GM21526 (cell line): Measurements from ENCODE around the gene CDC34.
"Not testable (repeated sequence)": the region's sequence is repeated elsewhere in the genome, so short reads cannot be mapped to it uniquely, and the experiment has no call there.

Experiments used
- ATAC-seq: cut with Tn5 transposase; IDR thresholded peaks from one replicate; pipeline ENCODE4 v1.9.1; 2021; ENCODE audit warnings: moderate library complexity; ENCODE audit not compliant: unreplicated experiment, low FRiP score

CDC34 gene

GRCh38 chr19:584240-585001 is 52.9 kb downstream of the CDC34 start:
- ATAC-seq = no peak

DNA sequence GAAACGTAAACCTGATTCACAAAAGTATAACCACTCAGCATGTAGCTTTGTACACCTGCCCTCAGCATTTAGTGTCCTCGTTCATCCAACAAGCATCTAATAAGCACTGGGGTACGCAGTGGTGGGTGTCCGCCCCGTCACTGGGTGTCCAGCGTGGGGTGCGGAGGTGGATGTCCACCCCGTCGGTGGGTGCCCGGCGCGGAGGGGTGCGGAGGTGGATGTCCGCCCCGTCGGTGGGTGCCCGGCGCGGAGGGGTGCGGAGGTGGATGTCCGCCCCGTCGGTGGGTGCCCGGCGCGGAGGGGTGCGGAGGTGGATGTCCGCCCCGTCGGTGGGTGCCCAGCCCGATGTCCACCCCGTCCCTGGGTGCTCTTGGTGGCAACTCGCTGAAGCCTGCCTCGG is 53.6 kb downstream of the CDC34 start:
- ATAC-seq = not testable (repeated sequence)

DNA sequence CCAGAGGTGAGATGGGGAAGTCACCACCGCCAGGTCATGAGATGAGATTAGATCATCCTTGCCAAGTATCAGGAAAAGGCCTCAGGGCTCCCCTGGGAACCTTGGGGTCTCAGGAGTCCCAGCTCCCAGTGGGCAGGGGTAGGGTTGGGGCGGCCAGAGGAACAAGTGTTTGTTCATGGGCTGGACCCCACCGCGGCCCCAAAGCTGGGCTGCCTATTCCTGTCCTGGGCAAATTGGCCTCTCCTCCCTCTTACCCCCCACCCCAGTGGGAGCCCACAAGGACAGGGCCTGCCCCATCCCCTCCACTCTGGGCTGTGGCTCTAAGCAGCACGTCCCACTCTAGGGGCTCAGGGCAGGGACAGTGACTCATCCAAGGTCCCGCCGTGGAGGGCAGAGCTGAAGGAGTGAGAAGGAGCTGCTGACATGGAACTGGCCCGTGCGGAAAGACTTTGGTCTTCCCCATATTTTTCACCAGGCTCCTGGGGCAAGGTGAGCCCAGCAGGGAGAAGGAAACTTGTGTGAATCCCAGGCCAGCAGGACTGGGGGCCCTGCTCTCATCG is 54.1 kb downstream of the CDC34 start:
- no peak for ATAC-seq

- no peak for ATAC-seq
Measured at GRCh38 chr19:588093-588740, 56.7 kb downstream of the CDC34 start.

DNA sequence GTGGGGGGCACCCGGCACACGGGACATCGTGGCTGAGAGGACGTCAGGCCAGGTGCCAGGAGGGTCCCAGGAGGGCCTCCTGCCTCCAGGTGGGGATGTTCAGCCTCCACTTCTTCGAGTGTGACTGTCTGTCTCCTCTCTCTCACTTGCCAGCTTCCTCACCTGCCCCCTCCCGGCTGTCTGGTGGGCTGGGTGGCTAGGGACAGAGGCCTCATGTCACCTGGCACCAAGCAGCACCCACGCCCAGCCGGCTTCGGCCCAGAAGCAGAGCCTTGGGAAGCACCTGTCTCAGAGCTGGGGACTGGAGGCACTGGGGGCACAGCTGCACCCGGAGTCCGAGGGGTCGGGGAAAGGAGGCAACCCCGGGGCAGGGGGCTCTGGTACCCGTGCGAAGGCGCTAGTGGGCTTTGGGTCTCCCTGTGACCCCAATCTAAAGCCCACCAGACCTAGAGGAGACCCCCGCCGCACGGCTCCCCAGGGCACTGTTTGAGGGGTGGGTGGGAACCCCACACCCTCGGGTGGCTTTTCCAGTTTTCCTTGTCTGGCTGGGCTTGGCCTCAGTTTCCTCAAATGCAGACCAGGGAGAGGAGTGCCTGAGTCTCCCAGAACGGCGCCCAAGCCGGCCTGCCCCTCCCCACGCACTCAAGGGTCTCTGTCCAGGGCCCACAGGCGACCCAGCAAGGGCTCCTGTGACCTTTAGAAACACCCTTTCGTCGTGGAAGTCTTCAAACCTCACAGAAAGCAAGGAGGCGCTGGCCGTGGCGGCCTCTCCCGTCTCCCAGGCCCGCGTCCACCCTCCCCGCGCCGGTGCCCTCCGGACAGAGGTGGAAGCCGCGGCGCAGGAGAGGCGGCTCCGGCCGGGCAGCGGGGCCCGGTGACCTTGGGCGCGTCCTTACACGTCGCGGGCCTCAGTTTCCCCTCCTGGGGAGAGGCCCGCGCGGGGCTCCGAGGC is 57.5 kb downstream of the CDC34 start:
- no peak for ATAC-seq

- no peak for ATAC-seq
Measured at GRCh38 chr19:589693-590395, 58.3 kb downstream of the CDC34 start, which contains the start of gene HCN2. HCN2 (plus strand) TSS chr19:589881; CDS start chr19:589946, 65 bp downstream.

DNA sequence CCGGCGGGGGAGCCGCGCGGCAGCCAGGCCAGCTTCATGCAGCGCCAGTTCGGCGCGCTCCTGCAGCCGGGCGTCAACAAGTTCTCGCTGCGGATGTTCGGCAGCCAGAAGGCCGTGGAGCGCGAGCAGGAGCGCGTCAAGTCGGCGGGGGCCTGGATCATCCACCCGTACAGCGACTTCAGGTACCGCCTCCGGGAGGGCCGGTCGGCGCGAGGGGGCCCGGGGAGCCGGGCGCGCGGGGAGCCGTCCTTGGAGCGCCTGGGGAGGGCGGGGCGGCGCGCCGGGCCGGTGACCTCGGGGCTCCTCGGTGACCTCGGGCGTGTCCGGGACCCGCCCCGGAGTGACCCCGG is 58.8 kb downstream of the CDC34 start:
- ATAC-seq = no peak

DNA sequence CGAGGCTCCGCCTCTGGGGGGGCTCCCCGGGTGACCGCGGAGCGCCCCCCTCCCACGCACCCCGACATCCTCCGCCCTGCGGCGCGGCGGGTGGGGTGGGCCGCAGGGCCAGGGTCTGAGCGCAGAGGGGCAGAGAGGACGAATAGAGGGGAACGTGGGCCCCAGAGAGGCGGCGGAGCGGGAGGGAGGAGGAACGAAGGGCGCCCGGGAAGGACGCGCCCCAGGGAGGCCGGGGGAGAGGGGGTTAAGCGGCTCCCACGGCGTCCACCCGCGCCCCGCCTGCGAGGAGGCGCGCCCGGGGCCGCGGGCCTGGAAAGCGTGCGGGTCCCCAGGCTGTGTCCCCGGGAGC is 59.2 kb downstream of the CDC34 start:
- no peak for ATAC-seq

DNA sequence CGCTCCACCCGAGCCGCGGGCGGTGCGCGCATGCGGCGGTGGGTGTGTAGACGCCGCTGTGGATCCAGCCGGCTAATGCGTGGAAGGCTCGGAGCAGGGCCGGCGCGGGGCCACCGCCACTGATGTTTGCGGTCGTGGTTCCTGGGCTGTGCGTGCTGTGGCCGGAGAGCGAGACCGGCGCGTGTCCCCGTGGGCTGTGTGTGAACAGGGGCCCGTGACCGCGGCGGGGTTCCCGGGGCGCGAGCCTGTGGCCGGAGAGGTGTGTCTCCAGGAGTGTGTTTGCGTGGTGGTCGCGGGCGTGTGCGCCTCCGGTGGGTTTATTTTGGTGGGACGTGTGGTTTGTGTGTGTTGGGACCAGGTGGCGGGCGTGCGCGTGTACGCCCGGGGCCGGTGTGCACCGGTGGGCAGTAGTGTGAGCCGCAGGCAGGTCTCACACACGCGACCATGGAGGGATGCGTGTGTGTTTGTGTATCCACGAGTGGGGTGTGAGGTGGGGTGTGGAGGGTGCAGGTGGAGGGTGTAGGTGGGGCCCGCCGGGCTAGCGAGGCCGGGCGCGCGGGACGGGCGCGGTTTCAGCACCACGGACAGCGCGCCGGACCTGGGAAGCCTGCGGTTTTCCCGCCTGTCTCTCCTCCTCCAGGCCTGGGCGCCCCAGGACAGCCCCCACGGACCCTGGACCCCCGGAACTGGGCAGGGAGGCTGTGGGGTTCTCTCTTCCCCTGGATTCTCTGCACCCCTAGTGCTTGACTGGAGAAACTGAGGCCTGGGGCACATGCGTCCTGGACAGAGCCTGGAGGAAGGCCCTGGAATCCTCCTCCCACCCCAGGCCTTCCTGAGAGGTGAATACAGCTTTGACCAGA is 59.8 kb downstream of the CDC34 start:
- ATAC-seq = no peak
